Measurements from ENCODE around the gene MRPS7. TPM values are rescaled to one million over a fixed set of nuclear protein-coding genes. Genes with fewer than 3 reads are reported as not detected.
A peak's percentile ranks its signal among the peaks of the same experiment; 100 is the strongest.

The MRPS7 gene
- total RNA-seq, 2 donors from 2014 or later, result 62.9 to 118 TPM

DNA sequence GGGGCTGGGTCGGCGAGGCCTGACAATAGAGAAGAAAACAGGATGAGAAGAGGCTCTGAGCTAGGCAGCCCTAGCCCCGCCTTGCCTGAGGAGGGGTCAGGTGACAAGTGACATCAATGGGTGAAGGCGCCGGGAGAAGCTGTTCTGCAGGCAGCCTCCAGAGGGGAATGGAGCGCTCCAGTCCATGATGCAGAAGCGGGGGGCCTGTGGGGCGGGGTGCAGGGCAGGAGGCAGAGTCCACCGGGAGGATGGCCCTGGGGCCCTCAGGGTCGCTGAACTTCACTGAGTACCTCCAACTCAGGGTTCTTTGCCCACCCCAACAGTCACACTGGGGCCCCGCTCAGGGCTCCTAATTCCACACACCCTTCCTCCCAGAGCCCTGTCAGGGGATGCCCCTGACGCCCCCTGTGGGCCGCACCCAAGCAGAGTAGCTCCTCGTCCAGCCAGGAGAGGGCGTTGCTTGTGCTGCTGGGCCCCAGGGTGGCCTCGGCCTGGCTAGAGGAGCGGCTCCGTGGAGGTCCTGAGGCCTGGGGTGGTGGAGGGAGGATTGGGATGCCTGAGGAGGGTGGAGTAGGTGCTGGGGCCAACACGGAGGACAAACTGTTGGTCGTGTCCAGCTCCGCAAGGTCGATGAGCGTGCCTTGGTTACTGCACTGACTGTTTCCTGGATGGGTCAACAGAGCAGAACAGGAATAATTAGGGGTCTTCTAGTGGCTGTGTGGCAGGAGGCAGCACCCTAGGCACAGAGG, 21.1 kb upstream of the MRPS7 start:
- no peak overlapping the region for H3K4me3 ChIP-seq
- intact Hi-C loops (cut with DNase I), result no loop called here
- H3K27ac ChIP-seq, result no peak overlapping the region

DNA sequence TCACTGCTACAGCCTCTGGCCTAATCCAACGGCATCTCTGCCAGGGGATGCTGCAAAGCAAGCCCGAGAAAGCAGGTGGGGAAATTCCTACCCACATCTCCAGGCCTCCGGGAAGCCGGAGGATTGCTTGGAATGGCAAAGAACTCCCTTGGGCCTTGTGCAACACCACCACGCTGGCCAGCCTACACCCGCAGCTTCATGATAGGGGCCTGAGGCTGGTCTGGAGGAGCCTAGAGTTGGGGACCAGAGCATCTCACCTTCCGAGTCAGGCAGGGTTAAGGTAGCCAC, 20.6 kb upstream of the MRPS7 start:
- Histone ChIP-seq H3K4me1 (no peaks in the 10 kb centered on the region), H3K27ac (no peak overlapping the region), H3K27me3 (no peaks in the 10 kb centered on the region), H3K9ac (ENCODE audit: low read depth in 2 of 2, low read length in 2 of 2) (no peak overlapping the region), H3K4me3 (no peak overlapping the region), H3K9me3 (no peaks in the 10 kb centered on the region), H3K36me3 (peaks cover 16% of the 10 kb centered on the region)
- TF ChIP-seq, protein P1, sequence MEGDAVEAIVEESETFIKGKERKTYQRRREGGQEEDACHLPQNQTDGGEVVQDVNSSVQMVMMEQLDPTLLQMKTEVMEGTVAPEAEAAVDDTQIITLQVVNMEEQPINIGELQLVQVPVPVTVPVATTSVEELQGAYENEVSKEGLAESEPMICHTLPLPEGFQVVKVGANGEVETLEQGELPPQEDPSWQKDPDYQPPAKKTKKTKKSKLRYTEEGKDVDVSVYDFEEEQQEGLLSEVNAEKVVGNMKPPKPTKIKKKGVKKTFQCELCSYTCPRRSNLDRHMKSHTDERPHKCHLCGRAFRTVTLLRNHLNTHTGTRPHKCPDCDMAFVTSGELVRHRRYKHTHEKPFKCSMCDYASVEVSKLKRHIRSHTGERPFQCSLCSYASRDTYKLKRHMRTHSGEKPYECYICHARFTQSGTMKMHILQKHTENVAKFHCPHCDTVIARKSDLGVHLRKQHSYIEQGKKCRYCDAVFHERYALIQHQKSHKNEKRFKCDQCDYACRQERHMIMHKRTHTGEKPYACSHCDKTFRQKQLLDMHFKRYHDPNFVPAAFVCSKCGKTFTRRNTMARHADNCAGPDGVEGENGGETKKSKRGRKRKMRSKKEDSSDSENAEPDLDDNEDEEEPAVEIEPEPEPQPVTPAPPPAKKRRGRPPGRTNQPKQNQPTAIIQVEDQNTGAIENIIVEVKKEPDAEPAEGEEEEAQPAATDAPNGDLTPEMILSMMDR (IDR thresholded peaks at IDR 0.05), result no peak
- intact Hi-C loops (cut with DNase I), result no loop called here
- DNase-seq, result no peak

More for the DNA sequence above, 21.1 kb upstream of the MRPS7 start:
- TF ChIP-seq, protein P1 (IDR thresholded peaks at IDR 0.05), result peak; percentile 34
- Histone ChIP-seq H3K27me3 (no peaks in the 10 kb centered on the region), H3K9ac (ENCODE audit: low read depth in 2 of 2, low read length in 2 of 2) (peak overlapping the region in 1 of 2 donors; percentile 30), H3K9me3 (no peaks in the 10 kb centered on the region), H3K4me1 (no peaks in the 10 kb centered on the region), H3K36me3 (peaks cover 14% of the 10 kb centered on the region)
- no peak for DNase-seq

DNA sequence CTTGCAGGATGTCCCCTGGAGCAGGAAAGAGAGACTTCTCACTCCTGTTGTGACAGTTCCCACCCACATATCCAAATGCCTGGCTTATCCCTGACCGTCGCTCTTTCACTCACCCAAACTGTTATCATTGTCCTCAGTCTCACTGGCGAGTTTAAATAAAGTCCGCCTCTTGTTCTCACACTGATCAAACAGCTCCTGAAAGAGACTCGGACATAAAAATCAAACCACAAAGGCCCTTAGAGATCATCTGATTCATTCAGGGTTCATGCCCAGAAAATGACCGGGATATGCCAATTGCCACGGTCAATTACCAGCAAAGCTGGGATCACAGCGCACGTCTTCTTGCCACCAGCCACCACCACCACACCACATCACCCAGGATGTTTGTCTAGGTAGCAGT, 20.2 kb upstream of the MRPS7 start:
- no peak overlapping the region for H3K9ac ChIP-seq (ENCODE audit: low read depth in 2 of 2, low read length in 2 of 2)
- no peak overlapping the region for H3K27ac ChIP-seq
- H3K27me3 ChIP-seq, result no peaks in the 10 kb centered on the region
- intact Hi-C loops (cut with DNase I), result no loop called here
- no peaks in the 10 kb centered on the region for H3K9me3 ChIP-seq
- H3K4me1 ChIP-seq, result no peaks in the 10 kb centered on the region
- H3K4me3 ChIP-seq, result no peak overlapping the region
- DNase-seq, result no peak
- TF ChIP-seq, protein P1 (IDR thresholded peaks at IDR 0.05), result no peak
- peaks cover 17% of the 10 kb centered on the region for H3K36me3 ChIP-seq

DNA sequence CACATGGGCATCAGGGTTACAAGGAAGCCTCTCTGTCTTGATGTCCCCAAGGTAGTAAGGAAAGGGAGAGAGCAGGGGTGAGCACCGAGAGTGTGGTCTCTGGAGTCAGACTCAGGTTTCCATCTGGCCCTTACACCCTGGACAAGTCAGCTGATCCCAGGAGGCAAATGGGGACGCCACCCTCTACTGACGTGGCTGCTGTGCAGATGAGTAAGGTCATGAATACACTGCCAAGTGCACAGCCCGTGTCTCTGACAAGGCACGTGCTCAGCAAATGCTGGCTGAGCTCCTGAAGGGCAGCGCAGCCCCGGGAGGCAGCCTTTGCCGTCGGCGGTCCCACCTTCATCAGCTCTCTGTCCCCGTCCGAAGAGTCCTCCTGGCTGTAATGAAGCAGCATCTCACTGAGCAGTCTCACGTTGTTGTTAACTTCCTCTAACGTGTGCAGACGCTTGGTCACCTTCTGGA, 19.7 kb upstream of the MRPS7 start:
- no peaks in the 10 kb centered on the region for H3K27me3 ChIP-seq
- DNase-seq, result no peak
- TF ChIP-seq, protein P1 (IDR thresholded peaks at IDR 0.05), result no peak
- intact Hi-C loops (cut with DNase I), result no loop called here
- no peaks in the 10 kb centered on the region for H3K9me3 ChIP-seq
- H3K4me3 ChIP-seq, result no peak overlapping the region
- no peaks in the 10 kb centered on the region for H3K4me1 ChIP-seq
- peaks cover 13% of the 10 kb centered on the region for H3K36me3 ChIP-seq
- no peak overlapping the region for H3K27ac ChIP-seq
- no peak overlapping the region for H3K9ac ChIP-seq (ENCODE audit: low read depth in 2 of 2, low read length in 2 of 2)

DNA sequence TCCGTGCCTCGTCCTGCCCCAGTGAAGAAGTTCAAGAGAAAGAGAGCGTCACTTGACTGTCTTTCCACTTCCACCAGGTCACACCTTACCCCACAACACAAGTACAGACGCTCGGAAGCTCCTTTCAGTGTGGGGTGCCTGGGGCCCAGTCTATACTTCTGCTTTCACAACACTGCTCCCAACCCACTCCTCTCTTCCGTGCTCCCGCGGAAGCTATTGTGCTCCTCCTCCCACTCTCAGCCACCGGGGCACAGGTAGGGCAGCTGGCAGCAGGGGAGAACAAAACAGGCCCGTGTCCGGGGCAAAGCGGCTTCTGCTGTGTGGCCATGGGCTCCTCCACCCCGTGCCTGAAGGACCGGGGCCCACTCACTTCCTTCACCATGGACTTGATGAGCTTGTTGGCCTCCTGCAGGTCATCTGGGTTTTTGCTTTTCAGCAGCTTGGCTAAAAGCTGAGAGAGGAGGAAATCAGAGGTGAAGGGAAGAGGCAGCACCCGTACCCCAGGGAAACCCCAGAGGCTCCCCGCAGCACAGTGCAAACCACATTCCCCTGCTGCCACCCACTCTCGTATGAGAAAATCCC, 19.1 kb upstream of the MRPS7 start:
- Histone ChIP-seq H3K4me3 (no peak overlapping the region), H3K4me1 (no peaks in the 10 kb centered on the region), H3K9me3 (no peaks in the 10 kb centered on the region), H3K36me3 (peaks cover 13% of the 10 kb centered on the region), H3K9ac (ENCODE audit: low read depth in 2 of 2, low read length in 2 of 2) (no peak overlapping the region), H3K27ac (no peak overlapping the region), H3K27me3 (no peaks in the 10 kb centered on the region)
- TF ChIP-seq, protein P1 (IDR thresholded peaks at IDR 0.05), result no peak
- no peak for DNase-seq
- intact Hi-C loops (cut with DNase I), result no loop called here

All from colonic mucosa (tissue), 4 donors.